ENCODE measurements around the gene UBR1. TPM values are rescaled to one million over a fixed set of nuclear protein-coding genes. Genes with fewer than 3 reads are reported as not detected.

UBR1 gene
- total RNA-seq, 4 donors from 2014 or later, result 9.3 to 22.3 (median 11.7) TPM

DNA sequence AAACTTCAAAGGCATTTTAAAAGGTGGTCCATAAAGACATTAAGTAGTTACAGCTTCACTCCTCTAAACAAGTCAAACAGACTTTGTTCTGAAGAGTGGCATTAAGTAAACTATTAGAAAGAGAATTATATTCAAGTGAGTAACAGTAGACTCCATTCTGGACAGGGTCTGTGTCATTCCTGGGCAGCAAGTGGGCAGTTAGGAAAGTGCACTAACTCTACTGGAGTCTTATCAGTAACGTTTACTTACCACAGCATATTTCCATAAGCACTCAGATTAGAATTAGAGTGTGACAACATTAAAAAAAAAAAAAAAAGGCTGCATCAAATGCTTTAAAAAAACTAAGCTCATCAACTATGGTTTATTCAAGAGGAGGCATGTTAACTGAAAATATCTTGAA lies 10.6 kb downstream of the UBR1 start:
- Histone ChIP-seq H3K27me3 (no peaks in the 10 kb centered on the region), H3K4me1 (peaks cover 7 to 46% (median 12%) of the 10 kb centered on the region in 3 donors), H3K36me3 (peaks cover 0 to 29% (median 0%) of the 10 kb centered on the region in 3 donors), H3K9me3 (no peaks in the 10 kb centered on the region), H3K4me3 (no peak overlapping the region), H3K27ac (peak overlapping the region in 1 of 4 donors; percentile 13)
- 4 to 47% methylated on average over 1 of the region's 1 CpG for WGBS, 2 donors
- intact Hi-C loops (cut with DNase I), result no loop called here
- no peak for DNase-seq
- no peak for TF ChIP-seq POLR2A (IDR thresholded peaks at IDR 0.05)

- H3K36me3 ChIP-seq, result peaks cover 0 to 22% (median 0%) of the 10 kb centered on the region in 3 donors
Measured at GRCh38 chr15:43094416-43095030, 11.3 kb downstream of the UBR1 start.

GRCh38 chr15:43093026-43093425 lies 12.8 kb downstream of the UBR1 start:
- peak overlapping the region in 3 of 4 donors; percentile 41 to 49 (median 45) for H3K27ac ChIP-seq
- H3K4me3 ChIP-seq, result no peak overlapping the region
- intact Hi-C loops (cut with DNase I), result no loop called here
- WGBS, 2 donors, result 58 to 87% methylated on average over 1 of the region's 1 CpG
- H3K4me1 ChIP-seq, result peaks cover 7 to 43% (median 12%) of the 10 kb centered on the region in 3 donors
- peaks cover 0 to 16% (median 0%) of the 10 kb centered on the region in 3 donors for H3K36me3 ChIP-seq
- no peak for DNase-seq
- no peaks in the 10 kb centered on the region for H3K9me3 ChIP-seq
- no peaks in the 10 kb centered on the region for H3K27me3 ChIP-seq
- TF ChIP-seq, protein P1, sequence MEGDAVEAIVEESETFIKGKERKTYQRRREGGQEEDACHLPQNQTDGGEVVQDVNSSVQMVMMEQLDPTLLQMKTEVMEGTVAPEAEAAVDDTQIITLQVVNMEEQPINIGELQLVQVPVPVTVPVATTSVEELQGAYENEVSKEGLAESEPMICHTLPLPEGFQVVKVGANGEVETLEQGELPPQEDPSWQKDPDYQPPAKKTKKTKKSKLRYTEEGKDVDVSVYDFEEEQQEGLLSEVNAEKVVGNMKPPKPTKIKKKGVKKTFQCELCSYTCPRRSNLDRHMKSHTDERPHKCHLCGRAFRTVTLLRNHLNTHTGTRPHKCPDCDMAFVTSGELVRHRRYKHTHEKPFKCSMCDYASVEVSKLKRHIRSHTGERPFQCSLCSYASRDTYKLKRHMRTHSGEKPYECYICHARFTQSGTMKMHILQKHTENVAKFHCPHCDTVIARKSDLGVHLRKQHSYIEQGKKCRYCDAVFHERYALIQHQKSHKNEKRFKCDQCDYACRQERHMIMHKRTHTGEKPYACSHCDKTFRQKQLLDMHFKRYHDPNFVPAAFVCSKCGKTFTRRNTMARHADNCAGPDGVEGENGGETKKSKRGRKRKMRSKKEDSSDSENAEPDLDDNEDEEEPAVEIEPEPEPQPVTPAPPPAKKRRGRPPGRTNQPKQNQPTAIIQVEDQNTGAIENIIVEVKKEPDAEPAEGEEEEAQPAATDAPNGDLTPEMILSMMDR (IDR thresholded peaks at IDR 0.05), result no peak
- TF ChIP-seq POLR2A (IDR thresholded peaks at IDR 0.05), result no peak

More at GRCh38 chr15:43094416-43095030, 11.3 kb downstream of the UBR1 start:
- 74 to 76% methylated on average over 1 of the region's 1 CpG for WGBS, 2 donors
- Histone ChIP-seq H3K4me3 (no peak overlapping the region), H3K4me1 (peaks cover 7 to 43% (median 12%) of the 10 kb centered on the region in 3 donors), H3K27ac (peak overlapping the region in 1 of 4 donors; percentile 49), H3K27me3 (no peaks in the 10 kb centered on the region), H3K9me3 (no peaks in the 10 kb centered on the region)
- no peak for TF ChIP-seq POLR2A (IDR thresholded peaks at IDR 0.05)
- TF ChIP-seq, protein P1 (IDR thresholded peaks at IDR 0.05), result no peak
- no peak for DNase-seq
- intact Hi-C loops (cut with DNase I), result no loop called here

DNA sequence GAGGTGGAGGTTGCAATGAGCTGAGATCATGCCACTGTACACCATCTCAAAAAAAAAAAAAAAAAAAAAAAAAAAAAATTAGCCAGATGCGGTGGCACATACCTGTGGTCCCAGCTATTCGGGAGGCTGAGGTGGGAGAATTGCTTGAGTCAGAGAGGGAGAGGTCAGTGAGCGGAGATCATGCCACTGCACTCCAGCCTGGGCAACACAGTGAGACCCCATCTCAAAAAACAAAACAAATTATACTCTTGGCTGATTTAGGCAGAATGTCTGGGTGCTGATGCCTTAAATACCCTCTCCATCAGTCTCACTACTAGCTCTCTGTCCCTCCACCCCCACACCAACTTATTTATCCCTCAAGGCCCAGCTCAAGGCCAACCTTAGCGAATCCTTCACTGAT lies 14.0 kb downstream of the UBR1 start:
- H3K27ac ChIP-seq, result peak overlapping the region in 3 of 4 donors; percentile 40 to 49 (median 41)
- H3K36me3 ChIP-seq, result peaks cover 0 to 5% (median 0%) of the 10 kb centered on the region in 3 donors
- H3K4me1 ChIP-seq, result peaks cover 7 to 41% (median 12%) of the 10 kb centered on the region in 3 donors
- intact Hi-C loops (cut with DNase I), result no loop called here
- TF ChIP-seq, protein P1 (IDR thresholded peaks at IDR 0.05), result no peak
- no peak for TF ChIP-seq POLR2A (IDR thresholded peaks at IDR 0.05)
- H3K4me3 ChIP-seq, result no peak overlapping the region
- H3K9me3 ChIP-seq, result no peaks in the 10 kb centered on the region
- WGBS, 2 donors, result 96 to 99% methylated on average over 4 of the region's 4 CpGs
- no peak for DNase-seq
- H3K27me3 ChIP-seq, result no peaks in the 10 kb centered on the region

DNA sequence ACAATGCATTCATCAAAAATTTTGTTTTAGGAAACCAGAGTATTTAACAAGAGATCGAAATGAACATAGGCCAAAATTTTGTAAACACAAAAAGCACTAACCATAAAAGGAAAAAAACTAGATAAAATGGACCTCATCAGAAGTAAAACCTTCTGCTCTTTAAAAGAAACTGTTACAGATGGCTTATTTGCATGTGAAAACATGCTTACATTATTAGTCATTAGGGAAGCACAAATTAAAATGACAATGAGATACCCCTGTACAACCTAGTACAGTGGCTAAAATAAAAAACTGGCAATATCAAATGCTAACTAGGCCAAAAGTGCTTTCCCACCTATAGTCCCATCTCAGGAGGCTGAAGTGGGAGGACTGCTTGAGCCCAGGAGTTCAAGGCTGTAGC lies 19.3 kb downstream of the UBR1 start:
- H3K36me3 ChIP-seq, result peaks cover 0 to 41% (median 0%) of the 10 kb centered on the region in 3 donors
- no peaks in the 10 kb centered on the region for H3K27me3 ChIP-seq
- H3K9me3 ChIP-seq, result no peaks in the 10 kb centered on the region
- H3K4me3 ChIP-seq, result no peak overlapping the region
- no peak for TF ChIP-seq POLR2A (IDR thresholded peaks at IDR 0.05)
- TF ChIP-seq, protein P1 (IDR thresholded peaks at IDR 0.05), result no peak
- DNase-seq, result no peak
- intact Hi-C loops (cut with DNase I), result no loop called here
- H3K27ac ChIP-seq, result peak overlapping the region in 2 of 4 donors; percentile 17 to 45
- peaks cover 0 to 25% (median 2%) of the 10 kb centered on the region in 3 donors for H3K4me1 ChIP-seq
- WGBS, 2 donors, result 36 to 45% methylated on average over 1 of the region's 1 CpG

All from esophagus squamous epithelium (tissue), 5 donors.